C4-2B (cell line): ENCODE results near the gene WDFY2.

Experiments
- ZFX ChIP-seq: fragments of 450-650 bp; IDR thresholded peaks from 2 replicates; pipeline ENCODE4 v1.6.1; 2017
- TF ChIP-seq, protein P1 (sequence below): fragments of 450-650 bp; conservative IDR thresholded peaks from 2 replicates; pipeline ENCODE4 v1.5.1; 2017; ENCODE audit warnings: mild to moderate bottlenecking

- TF ChIP-seq, protein P1, sequence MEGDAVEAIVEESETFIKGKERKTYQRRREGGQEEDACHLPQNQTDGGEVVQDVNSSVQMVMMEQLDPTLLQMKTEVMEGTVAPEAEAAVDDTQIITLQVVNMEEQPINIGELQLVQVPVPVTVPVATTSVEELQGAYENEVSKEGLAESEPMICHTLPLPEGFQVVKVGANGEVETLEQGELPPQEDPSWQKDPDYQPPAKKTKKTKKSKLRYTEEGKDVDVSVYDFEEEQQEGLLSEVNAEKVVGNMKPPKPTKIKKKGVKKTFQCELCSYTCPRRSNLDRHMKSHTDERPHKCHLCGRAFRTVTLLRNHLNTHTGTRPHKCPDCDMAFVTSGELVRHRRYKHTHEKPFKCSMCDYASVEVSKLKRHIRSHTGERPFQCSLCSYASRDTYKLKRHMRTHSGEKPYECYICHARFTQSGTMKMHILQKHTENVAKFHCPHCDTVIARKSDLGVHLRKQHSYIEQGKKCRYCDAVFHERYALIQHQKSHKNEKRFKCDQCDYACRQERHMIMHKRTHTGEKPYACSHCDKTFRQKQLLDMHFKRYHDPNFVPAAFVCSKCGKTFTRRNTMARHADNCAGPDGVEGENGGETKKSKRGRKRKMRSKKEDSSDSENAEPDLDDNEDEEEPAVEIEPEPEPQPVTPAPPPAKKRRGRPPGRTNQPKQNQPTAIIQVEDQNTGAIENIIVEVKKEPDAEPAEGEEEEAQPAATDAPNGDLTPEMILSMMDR, result no peak
- no peak for TF ChIP-seq ZFX
Measured at GRCh38 chr13:51715613-51716012, 131.4 kb downstream of the WDFY2 start.
